WTC11 (cell line): ENCODE measurements around the gene MED12L. TPM values are rescaled to one million over a fixed set of nuclear protein-coding genes. Genes with fewer than 3 reads are reported as not detected.

Experiments used
- ATAC-seq: fragments of 200-7000 bp; cut with Tn5 transposase; 2 replicates; pipeline ENCODE4 v1.10.0; 2021; ENCODE audit warnings: mild to moderate bottlenecking, moderate library complexity
- CTCF ChIA-PET: fragments of 300-600 bp; sonication (Branson Sonifier 250); formaldehyde crosslinking; loops from one replicate; lab custom pipeline; 2021; ENCODE audit warnings: antibody characterized with exemption; lab: Charles Lee
- POLR2A ChIA-PET: fragments of 350-600 bp; sonication (Branson Sonifier 250); formaldehyde crosslinking; loops from one replicate; lab custom pipeline; 2021; ENCODE audit warnings: antibody characterized with exemption; lab: Charles Lee
- DNase-seq: peaks from one replicate; pipeline ENCODE4 v3.0.0; 2021; ENCODE audit warnings: low spot score
- H3K27ac Mint-ChIP-seq: 2 replicates; pipeline ENCODE4 v1.8.0; 2021; ENCODE audit warnings: mixed read lengths
- H3K27me3 Mint-ChIP-seq: 2 replicates; pipeline ENCODE4 v1.8.0; 2021; ENCODE audit warnings: low read depth, mild to moderate bottlenecking, moderate library complexity, mixed read lengths
- H3K36me3 Mint-ChIP-seq: 2 replicates; pipeline ENCODE4 v1.8.0; 2021; ENCODE audit warnings: mixed read lengths
- H3K4me1 Mint-ChIP-seq: 2 replicates; pipeline ENCODE4 v1.8.0; 2022; ENCODE audit warnings: mixed read lengths
- H3K4me3 Mint-ChIP-seq: 2 replicates; pipeline ENCODE4 v1.8.0; 2021; ENCODE audit warnings: mild to moderate bottlenecking, moderate library complexity, mixed read lengths
- H3K9me3 Mint-ChIP-seq: 2 replicates; pipeline ENCODE4 v1.8.0; 2021; ENCODE audit warnings: mixed read lengths
- CREB1 ChIP-seq: sonication (generic); formaldehyde crosslinking; IDR thresholded peaks from 2 replicates; pipeline ENCODE4 v1.8.0; 2023; ENCODE audit warnings: mild to moderate bottlenecking, missing genetic modification reagents
- NFATC4 ChIP-seq: fragments of 250-450 bp; sonication (Bioruptor Pico); IDR thresholded peaks from 2 replicates; pipeline ENCODE4 v1.9.0; 2021; ENCODE audit warnings: mild to moderate bottlenecking
- NFE2L1 ChIP-seq: sonication (generic); formaldehyde crosslinking; IDR thresholded peaks from 2 replicates; pipeline ENCODE4 v1.8.1; 2023; ENCODE audit warnings: missing genetic modification reagents
- TEAD4 ChIP-seq: sonication (generic); formaldehyde crosslinking; IDR thresholded peaks from 2 replicates; pipeline ENCODE4 v1.8.0; 2022; ENCODE audit warnings: mild to moderate bottlenecking, missing genetic modification reagents
- ZNF396 ChIP-seq: fragments of 250-450 bp; sonication (Bioruptor Pico); IDR thresholded peaks from 2 replicates; pipeline ENCODE4 v1.8.0; 2021; ENCODE audit warnings: mild to moderate bottlenecking, moderate library complexity, borderline replicate concordance
- total RNA-seq: library from RNA; stranded (reverse); gene quantifications from 3 replicates; pipeline ENCODE4 v1.2.3, GENCODE V29; 2021
- TF ChIP-seq, protein P1 (sequence below): sonication (generic); formaldehyde crosslinking; IDR thresholded peaks from 2 replicates; pipeline ENCODE4 v1.8.1; 2022; ENCODE audit warnings: mild to moderate bottlenecking, moderate library complexity, missing genetic modification reagents
- TF ChIP-seq, protein P2 (sequence below): sonication (generic); formaldehyde crosslinking; IDR thresholded peaks from 2 replicates; pipeline ENCODE4 v1.8.0; 2022; ENCODE audit warnings: missing genetic modification reagents
- TF ChIP-seq, protein P3 (sequence below): sonication (generic); formaldehyde crosslinking; conservative IDR thresholded peaks from 2 replicates; pipeline ENCODE4 v1.8.1; 2023; ENCODE audit warnings: mild to moderate bottlenecking, low read depth, missing genetic modification reagents, moderate library complexity
- TF ChIP-seq, protein P4 (sequence below): fragments of 250-450 bp; sonication (Bioruptor Pico); IDR thresholded peaks from 2 replicates; pipeline ENCODE4 v1.9.0; 2021; ENCODE audit warnings: mild to moderate bottlenecking
- TF ChIP-seq, protein P5 (sequence below): sonication (generic); formaldehyde crosslinking; IDR thresholded peaks from 2 replicates; pipeline ENCODE4 v1.8.0; 2022; ENCODE audit warnings: mild to moderate bottlenecking, missing genetic modification reagents

MED12L gene
- total RNA-seq, 1 experiment from 2014 or later: 27.4 TPM

DNA sequence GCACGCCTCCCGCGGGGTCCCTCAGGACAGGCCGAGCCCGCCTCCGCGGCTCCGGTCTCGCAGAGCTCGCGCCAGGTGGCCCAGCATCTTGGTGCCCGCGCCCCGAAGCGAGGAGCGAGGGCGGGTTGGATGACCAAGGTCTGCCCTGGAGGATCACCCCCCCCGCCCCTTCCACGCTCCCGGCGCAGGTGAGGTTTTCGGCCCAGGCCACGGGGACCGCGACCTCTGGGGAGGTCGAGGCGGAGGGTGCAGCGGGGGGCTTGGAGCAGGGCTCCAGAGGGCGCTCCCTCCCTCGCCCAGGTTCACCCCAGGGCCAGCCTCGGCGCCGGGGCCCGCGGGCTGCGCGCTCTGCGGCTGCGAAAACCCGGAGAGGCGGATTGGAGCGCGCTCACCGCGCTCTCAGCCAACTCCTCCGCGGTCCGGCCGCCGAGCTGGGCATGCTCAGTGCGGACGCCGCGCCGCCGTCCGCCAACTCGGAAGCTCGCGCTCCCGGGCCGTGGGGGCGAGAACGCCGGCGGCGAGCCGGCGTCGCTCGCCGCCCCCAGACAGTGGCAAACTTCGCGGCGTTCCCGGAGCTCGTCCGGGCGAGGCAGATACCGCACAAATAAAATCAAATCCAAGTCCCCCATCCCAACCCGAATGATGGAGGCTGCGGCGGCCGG is at the start of gene MED12L (continued):
- TF ChIP-seq, protein P1, sequence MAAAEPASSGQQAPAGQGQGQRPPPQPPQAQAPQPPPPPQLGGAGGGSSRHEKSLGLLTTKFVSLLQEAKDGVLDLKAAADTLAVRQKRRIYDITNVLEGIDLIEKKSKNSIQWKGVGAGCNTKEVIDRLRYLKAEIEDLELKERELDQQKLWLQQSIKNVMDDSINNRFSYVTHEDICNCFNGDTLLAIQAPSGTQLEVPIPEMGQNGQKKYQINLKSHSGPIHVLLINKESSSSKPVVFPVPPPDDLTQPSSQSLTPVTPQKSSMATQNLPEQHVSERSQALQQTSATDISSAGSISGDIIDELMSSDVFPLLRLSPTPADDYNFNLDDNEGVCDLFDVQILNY (CRISPR knock-in tag): 0 out of 2 replicates have a peak, but pooled peaks have one; percentile 24
- TF ChIP-seq CREB1: no peak
- TF ChIP-seq ZNF396 (CRISPR knock-in tag): no peak
- TF ChIP-seq TEAD4 (CRISPR knock-in tag): no peak

DNA sequence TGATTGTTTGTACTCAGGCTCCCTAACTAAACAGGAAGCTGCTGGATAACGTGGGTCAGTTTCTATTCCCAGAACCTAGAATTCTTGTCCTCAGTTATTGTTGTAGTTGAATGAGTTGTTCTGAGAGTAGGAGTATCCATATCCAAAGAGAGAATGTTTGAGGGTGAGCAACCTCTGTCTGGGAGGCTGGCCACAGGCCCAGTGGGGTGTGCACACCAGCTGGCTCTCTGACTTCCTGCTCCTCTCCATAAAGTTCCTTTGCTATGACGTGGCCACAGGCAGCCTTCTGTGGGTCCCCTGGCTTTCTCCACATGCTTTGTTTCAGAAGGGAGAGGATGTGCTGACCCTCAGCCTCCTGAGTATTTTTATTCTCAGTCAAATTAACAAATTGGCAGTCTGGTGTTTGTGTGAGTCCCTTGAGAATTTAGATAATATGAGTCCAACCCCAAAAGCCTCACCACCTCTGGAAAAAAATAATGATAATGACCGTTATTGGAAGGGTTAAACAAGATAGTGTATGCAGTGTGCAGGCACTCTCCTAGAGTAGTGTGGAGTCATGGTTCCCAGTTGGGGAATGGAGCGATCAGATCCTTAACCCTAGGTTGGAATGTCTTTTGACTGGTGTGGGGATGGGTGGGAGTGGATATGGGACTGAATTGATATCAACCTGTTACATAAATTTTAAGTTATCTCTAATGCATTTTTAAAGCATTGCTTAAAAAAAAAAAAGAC is 47.6 kb upstream of the MED12L start:
- TF ChIP-seq, protein P2, sequence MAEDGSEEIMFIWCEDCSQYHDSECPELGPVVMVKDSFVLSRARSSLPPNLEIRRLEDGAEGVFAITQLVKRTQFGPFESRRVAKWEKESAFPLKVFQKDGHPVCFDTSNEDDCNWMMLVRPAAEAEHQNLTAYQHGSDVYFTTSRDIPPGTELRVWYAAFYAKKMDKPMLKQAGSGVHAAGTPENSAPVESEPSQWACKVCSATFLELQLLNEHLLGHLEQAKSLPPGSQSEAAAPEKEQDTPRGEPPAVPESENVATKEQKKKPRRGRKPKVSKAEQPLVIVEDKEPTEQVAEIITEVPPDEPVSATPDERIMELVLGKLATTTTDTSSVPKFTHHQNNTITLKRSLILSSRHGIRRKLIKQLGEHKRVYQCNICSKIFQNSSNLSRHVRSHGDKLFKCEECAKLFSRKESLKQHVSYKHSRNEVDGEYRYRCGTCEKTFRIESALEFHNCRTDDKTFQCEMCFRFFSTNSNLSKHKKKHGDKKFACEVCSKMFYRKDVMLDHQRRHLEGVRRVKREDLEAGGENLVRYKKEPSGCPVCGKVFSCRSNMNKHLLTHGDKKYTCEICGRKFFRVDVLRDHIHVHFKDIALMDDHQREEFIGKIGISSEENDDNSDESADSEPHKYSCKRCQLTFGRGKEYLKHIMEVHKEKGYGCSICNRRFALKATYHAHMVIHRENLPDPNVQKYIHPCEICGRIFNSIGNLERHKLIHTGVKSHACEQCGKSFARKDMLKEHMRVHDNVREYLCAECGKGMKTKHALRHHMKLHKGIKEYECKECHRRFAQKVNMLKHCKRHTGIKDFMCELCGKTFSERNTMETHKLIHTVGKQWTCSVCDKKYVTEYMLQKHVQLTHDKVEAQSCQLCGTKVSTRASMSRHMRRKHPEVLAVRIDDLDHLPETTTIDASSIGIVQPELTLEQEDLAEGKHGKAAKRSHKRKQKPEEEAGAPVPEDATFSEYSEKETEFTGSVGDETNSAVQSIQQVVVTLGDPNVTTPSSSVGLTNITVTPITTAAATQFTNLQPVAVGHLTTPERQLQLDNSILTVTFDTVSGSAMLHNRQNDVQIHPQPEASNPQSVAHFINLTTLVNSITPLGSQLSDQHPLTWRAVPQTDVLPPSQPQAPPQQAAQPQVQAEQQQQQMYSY (CRISPR knock-in tag): no peak
- TF ChIP-seq, protein P3, sequence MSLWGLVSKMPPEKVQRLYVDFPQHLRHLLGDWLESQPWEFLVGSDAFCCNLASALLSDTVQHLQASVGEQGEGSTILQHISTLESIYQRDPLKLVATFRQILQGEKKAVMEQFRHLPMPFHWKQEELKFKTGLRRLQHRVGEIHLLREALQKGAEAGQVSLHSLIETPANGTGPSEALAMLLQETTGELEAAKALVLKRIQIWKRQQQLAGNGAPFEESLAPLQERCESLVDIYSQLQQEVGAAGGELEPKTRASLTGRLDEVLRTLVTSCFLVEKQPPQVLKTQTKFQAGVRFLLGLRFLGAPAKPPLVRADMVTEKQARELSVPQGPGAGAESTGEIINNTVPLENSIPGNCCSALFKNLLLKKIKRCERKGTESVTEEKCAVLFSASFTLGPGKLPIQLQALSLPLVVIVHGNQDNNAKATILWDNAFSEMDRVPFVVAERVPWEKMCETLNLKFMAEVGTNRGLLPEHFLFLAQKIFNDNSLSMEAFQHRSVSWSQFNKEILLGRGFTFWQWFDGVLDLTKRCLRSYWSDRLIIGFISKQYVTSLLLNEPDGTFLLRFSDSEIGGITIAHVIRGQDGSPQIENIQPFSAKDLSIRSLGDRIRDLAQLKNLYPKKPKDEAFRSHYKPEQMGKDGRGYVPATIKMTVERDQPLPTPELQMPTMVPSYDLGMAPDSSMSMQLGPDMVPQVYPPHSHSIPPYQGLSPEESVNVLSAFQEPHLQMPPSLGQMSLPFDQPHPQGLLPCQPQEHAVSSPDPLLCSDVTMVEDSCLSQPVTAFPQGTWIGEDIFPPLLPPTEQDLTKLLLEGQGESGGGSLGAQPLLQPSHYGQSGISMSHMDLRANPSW (CRISPR knock-in tag): no peak
- TF ChIP-seq, protein P4, sequence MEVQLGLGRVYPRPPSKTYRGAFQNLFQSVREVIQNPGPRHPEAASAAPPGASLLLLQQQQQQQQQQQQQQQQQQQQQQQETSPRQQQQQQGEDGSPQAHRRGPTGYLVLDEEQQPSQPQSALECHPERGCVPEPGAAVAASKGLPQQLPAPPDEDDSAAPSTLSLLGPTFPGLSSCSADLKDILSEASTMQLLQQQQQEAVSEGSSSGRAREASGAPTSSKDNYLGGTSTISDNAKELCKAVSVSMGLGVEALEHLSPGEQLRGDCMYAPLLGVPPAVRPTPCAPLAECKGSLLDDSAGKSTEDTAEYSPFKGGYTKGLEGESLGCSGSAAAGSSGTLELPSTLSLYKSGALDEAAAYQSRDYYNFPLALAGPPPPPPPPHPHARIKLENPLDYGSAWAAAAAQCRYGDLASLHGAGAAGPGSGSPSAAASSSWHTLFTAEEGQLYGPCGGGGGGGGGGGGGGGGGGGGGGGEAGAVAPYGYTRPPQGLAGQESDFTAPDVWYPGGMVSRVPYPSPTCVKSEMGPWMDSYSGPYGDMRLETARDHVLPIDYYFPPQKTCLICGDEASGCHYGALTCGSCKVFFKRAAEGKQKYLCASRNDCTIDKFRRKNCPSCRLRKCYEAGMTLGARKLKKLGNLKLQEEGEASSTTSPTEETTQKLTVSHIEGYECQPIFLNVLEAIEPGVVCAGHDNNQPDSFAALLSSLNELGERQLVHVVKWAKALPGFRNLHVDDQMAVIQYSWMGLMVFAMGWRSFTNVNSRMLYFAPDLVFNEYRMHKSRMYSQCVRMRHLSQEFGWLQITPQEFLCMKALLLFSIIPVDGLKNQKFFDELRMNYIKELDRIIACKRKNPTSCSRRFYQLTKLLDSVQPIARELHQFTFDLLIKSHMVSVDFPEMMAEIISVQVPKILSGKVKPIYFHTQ (CRISPR knock-in tag): no peak
- no peak for TF ChIP-seq NFATC4 (CRISPR knock-in tag)
- TF ChIP-seq, protein P5, sequence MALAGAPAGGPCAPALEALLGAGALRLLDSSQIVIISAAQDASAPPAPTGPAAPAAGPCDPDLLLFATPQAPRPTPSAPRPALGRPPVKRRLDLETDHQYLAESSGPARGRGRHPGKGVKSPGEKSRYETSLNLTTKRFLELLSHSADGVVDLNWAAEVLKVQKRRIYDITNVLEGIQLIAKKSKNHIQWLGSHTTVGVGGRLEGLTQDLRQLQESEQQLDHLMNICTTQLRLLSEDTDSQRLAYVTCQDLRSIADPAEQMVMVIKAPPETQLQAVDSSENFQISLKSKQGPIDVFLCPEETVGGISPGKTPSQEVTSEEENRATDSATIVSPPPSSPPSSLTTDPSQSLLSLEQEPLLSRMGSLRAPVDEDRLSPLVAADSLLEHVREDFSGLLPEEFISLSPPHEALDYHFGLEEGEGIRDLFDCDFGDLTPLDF (CRISPR knock-in tag): no peak
- TF ChIP-seq NFE2L1: no peak
- Mint-ChIP-seq H3K36me3 (no peaks in the 10 kb centered on the region), H3K9me3 (no peaks in the 10 kb centered on the region), H3K27ac (no peak overlapping the region), H3K27me3 (no peaks in the 10 kb centered on the region), H3K4me1 (peaks cover 3% of the 10 kb centered on the region; the same call in 1 of the 2 replicates), H3K4me3 (no peak overlapping the region)
- DNase-seq (no peak), ATAC-seq (no peak)
- CTCF ChIA-PET: interaction anchor here (0.5 kb wide), 1 partner anchor 76 kb away, joined by 3 read pairs; no protein-coding TSS in a partner anchor
- POLR2A ChIA-PET: no interaction called here
